ENCODE results near the gene B3GNT2.

- TF ChIP-seq CTCF (IDR thresholded peaks at IDR 0.05) = no peak
- no peak for TF ChIP-seq EZH2 (IDR thresholded peaks at IDR 0.05; ENCODE audit: borderline replicate concordance, insufficient read depth, low read depth, low read length, poor library complexity, severe bottlenecking)
Observed at GRCh38 chr2:62236499-62236898, 40.6 kb downstream of the B3GNT2 start.

Measured in B cell (primary cell).